ENCODE results near the gene CAMK2G.

CAMK2G gene

DNA sequence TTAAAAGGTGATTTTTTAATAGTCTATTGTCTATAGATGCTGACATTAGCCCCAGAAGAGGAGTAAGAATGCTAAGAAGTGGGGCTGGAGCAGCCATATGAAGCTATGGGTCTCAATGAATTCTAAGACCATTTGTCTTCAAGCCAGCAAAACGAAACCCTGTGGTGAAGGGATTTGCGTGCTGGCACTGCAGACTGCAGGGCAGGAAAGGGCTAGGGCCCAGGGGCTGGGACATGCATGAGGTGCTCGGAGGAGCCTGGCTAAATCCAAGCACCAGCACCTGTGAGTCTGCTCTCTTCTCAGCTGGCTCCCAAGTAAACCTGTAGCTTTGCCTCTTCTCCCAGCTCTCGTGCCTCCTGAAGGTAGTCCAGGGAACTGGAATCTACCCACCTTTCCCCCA lies 61.7 kb downstream of the CAMK2G start:
- CTCF ChIA-PET = interaction anchor here (0.9 to 1.0 kb wide), 2 partner anchors 9 to 38 kb away, joined by 3 to 4 read pairs; no protein-coding TSS in a partner anchor
- DNase-seq = no peak
- WGBS (ENCODE audit: insufficient coverage) = 95% methylated on average over 4 of the region's 4 CpGs
- H3K4me1 ChIP-seq (ENCODE audit: control extremely low read depth in 1 of 4, control insufficient read depth in 4 of 4, insufficient read depth in 4 of 4, low read length in 3 of 4) = peaks cover 0 to 11% (median 8%) of the 10 kb centered on the region in 4 experiments
- POLR2A ChIA-PET = no interaction called here
- no peak overlapping the region for H3K27ac ChIP-seq (ENCODE audit: insufficient read depth in 1 of 2, low read depth in 1 of 2, low read length in 2 of 2, poor library complexity in 1 of 2, severe bottlenecking in 2 of 2)
- H3K27me3 ChIP-seq (replicated peaks in 2 of 5; ENCODE audit: control insufficient read depth in 4 of 5, insufficient read depth in 5 of 5, low read length in 4 of 5) = no peaks in the 10 kb centered on the region
- H3K36me3 ChIP-seq (ENCODE audit: control insufficient read depth in 4 of 4, insufficient read depth in 4 of 4, low read length in 3 of 4) = peaks cover 8 to 59% (median 45%) of the 10 kb centered on the region in 4 experiments
- no peak overlapping the region for H3K4me3 ChIP-seq (ENCODE audit: control insufficient read depth in 1 of 7, extremely low read depth in 1 of 7, insufficient read depth in 4 of 7, low read depth in 2 of 7, low read length in 6 of 7)
- H3K9me3 ChIP-seq (ENCODE audit: control extremely low read depth in 1 of 5, control insufficient read depth in 4 of 5, insufficient read depth in 2 of 5, low read depth in 1 of 5, low read length in 4 of 5) = no peaks in the 10 kb centered on the region

GRCh38 chr10:73810735-73811465 lies 63.5 kb downstream of the CAMK2G start:
- peak; percentile 16 to 63 (median 60) for DNase-seq
- peak overlapping the region; percentile 76 to 86 (median 80) for H3K4me3 ChIP-seq (ENCODE audit: control insufficient read depth in 1 of 7, extremely low read depth in 1 of 7, insufficient read depth in 4 of 7, low read depth in 2 of 7, low read length in 6 of 7)
- POLR2A ChIA-PET = interaction anchor here (1.0 to 2.0 kb wide), 2 partner anchors 25 to 33 kb away, joined by 3 to 6 read pairs; partner anchors contain the start of gene ZSWIM8
- CTCF ChIA-PET = interaction anchor here (0.9 to 2.2 kb wide), 5 partner anchors 9 to 30 kb away, joined by 3 to 10 read pairs (median 3); partner anchors contain the start of genes CHCHD1 and ZSWIM8
- no peaks in the 10 kb centered on the region for H3K27me3 ChIP-seq (replicated peaks in 2 of 5; ENCODE audit: control insufficient read depth in 4 of 5, insufficient read depth in 5 of 5, low read length in 4 of 5)
- peak overlapping the region; percentile 75 to 87 for H3K27ac ChIP-seq (ENCODE audit: insufficient read depth in 1 of 2, low read depth in 1 of 2, low read length in 2 of 2, poor library complexity in 1 of 2, severe bottlenecking in 2 of 2)
- no peaks in the 10 kb centered on the region for H3K9me3 ChIP-seq (ENCODE audit: control extremely low read depth in 1 of 5, control insufficient read depth in 4 of 5, insufficient read depth in 2 of 5, low read depth in 1 of 5, low read length in 4 of 5)
- peaks cover 0 to 8% (median 7%) of the 10 kb centered on the region in 4 experiments for H3K4me1 ChIP-seq (ENCODE audit: control extremely low read depth in 1 of 4, control insufficient read depth in 4 of 4, insufficient read depth in 4 of 4, low read length in 3 of 4)
- peaks cover 14 to 62% (median 52%) of the 10 kb centered on the region in 4 experiments for H3K36me3 ChIP-seq (ENCODE audit: control insufficient read depth in 4 of 4, insufficient read depth in 4 of 4, low read length in 3 of 4)
- under 1% methylated on average over 58 of the region's 63 CpGs for WGBS (ENCODE audit: insufficient coverage)

GRCh38 chr10:73810358-73810734 lies 64.0 kb downstream of the CAMK2G start:
- ChIA-PET POLR2A (interaction anchor here (1.0 to 2.0 kb wide), 2 partner anchors 25 to 32 kb away, joined by 3 to 6 read pairs; partner anchors contain the start of gene ZSWIM8), CTCF (interaction anchor here (0.9 to 2.2 kb wide), 6 partner anchors 9 to 29 kb away, joined by 3 to 10 read pairs (median 4); partner anchors contain the start of genes CHCHD1 and ZSWIM8)
- Histone ChIP-seq H3K27me3 (replicated peaks in 2 of 5; ENCODE audit: control insufficient read depth in 4 of 5, insufficient read depth in 5 of 5, low read length in 4 of 5) (no peaks in the 10 kb centered on the region), H3K36me3 (ENCODE audit: control insufficient read depth in 4 of 4, insufficient read depth in 4 of 4, low read length in 3 of 4) (peaks cover 14 to 62% (median 54%) of the 10 kb centered on the region in 4 experiments), H3K4me3 (ENCODE audit: control insufficient read depth in 1 of 7, extremely low read depth in 1 of 7, insufficient read depth in 4 of 7, low read depth in 2 of 7, low read length in 6 of 7) (peak overlapping the region; percentile 76 to 86 (median 80)), H3K4me1 (ENCODE audit: control extremely low read depth in 1 of 4, control insufficient read depth in 4 of 4, insufficient read depth in 4 of 4, low read length in 3 of 4) (peaks cover 0 to 8% (median 6%) of the 10 kb centered on the region in 4 experiments), H3K9me3 (ENCODE audit: control extremely low read depth in 1 of 5, control insufficient read depth in 4 of 5, insufficient read depth in 2 of 5, low read depth in 1 of 5, low read length in 4 of 5) (no peaks in the 10 kb centered on the region), H3K27ac (ENCODE audit: insufficient read depth in 1 of 2, low read depth in 1 of 2, low read length in 2 of 2, poor library complexity in 1 of 2, severe bottlenecking in 2 of 2) (peak overlapping the region in 1 of 2 experiments; percentile 87)
- no peak for DNase-seq
- 100% methylated on average over 4 of the region's 7 CpGs for WGBS (ENCODE audit: insufficient coverage)

DNA sequence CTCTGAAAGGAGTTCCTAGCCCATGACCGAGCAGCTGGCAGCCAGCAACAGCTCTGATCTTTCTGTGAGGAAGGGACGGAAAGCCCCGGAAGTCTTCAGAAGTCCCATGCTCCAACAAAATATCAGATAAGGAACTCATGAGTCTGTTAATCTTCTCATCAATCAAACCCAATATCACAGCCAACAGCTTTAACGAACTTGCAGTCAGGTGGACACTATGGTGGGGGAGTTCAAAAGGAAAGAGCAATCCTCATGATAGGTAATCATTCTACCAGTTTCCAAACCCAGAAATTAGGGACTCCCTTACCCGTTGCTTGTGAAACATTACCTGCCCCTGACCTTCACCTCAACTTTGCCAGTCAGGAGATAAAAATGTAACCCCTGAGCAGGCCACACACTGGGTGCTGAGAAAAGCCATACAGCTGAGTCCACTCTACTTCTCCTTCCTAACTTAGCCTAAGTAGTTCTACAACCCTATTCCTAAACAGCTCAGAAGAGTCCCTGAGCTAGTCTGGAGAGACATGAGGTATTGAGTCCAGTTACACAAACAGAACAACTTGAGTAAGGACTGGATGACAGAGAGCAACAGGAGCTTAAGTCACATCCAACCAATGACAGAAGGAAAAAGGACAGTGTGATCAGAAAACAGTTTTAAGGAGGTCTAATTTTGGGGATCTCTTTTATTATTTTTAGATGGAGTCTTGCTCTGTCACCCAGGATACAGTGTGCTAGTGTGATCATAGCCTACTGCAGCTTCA lies 65.1 kb downstream of the CAMK2G start:
- Histone ChIP-seq H3K4me1 (ENCODE audit: control extremely low read depth in 1 of 4, control insufficient read depth in 4 of 4, insufficient read depth in 4 of 4, low read length in 3 of 4) (peaks cover 0 to 8% (median 6%) of the 10 kb centered on the region in 4 experiments), H3K4me3 (ENCODE audit: control insufficient read depth in 1 of 7, extremely low read depth in 1 of 7, insufficient read depth in 4 of 7, low read depth in 2 of 7, low read length in 6 of 7) (no peak overlapping the region), H3K36me3 (ENCODE audit: control insufficient read depth in 4 of 4, insufficient read depth in 4 of 4, low read length in 3 of 4) (peaks cover 14 to 59% (median 49%) of the 10 kb centered on the region in 4 experiments), H3K27me3 (replicated peaks in 2 of 5; ENCODE audit: control insufficient read depth in 4 of 5, insufficient read depth in 5 of 5, low read length in 4 of 5) (no peaks in the 10 kb centered on the region), H3K27ac (ENCODE audit: insufficient read depth in 1 of 2, low read depth in 1 of 2, low read length in 2 of 2, poor library complexity in 1 of 2, severe bottlenecking in 2 of 2) (no peak overlapping the region), H3K9me3 (ENCODE audit: control extremely low read depth in 1 of 5, control insufficient read depth in 4 of 5, insufficient read depth in 2 of 5, low read depth in 1 of 5, low read length in 4 of 5) (no peaks in the 10 kb centered on the region)
- POLR2A ChIA-PET = interaction anchor here (0.9 to 2.0 kb wide), 4 partner anchors 10 to 80 kb away, joined by 3 to 7 read pairs (median 5); partner anchors contain the start of gene ZSWIM8
- DNase-seq = no peak
- WGBS (ENCODE audit: insufficient coverage) = 100% methylated on average over 1 of the region's 5 CpGs
- CTCF ChIA-PET = interaction anchor here (1.0 to 2.2 kb wide), 9 partner anchors 10 to 70 kb away, joined by 3 to 10 read pairs (median 3); partner anchors contain the start of gene ZSWIM8

DNA sequence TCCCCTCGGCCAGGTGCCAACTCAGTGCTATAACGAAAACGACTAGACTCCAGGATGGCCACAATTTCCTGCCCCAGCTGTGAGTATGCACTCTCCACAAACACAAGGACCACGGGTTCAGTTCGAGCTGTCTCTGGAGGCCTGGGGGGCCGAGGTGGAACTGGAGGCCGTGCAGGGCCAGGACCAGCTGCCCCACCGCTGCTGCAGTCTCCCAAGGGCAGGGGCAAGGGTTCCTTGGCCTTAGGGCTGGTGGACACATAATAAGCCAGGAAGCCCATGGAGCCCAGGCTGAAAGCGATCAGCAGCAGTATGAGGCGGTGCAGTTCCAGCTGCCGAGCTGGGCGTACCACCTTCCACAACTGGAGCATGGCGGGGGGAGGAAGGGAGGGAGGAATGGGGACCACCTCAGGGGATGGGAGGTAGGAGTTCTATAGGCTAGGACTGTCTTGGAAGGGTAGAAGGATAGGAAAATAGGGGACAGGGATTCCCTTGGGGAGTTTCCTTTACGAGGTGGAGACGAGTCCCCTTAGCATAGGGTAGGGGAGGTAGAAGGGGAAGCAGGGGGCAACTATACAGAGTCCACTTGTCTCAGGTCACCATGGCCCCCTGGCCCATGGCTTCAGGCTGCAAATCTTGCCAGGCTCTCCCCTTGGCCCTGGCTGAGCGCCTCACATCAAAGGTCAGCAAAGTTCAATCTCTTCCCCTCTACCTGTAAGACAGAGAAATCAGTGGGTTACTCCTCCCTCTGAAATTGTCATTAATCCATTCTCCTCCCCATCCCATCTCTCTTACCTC lies 66.1 kb downstream of the CAMK2G start:
- 94% methylated on average over 11 of the region's 16 CpGs for WGBS (ENCODE audit: insufficient coverage)
- no peak for DNase-seq
- POLR2A ChIA-PET = interaction anchor here (0.8 to 1.7 kb wide), 5 partner anchors 9 to 79 kb away, joined by 3 to 7 read pairs (median 4); partner anchors contain the start of genes CAMK2G and ZSWIM8
- Histone ChIP-seq H3K27me3 (replicated peaks in 2 of 5; ENCODE audit: control insufficient read depth in 4 of 5, insufficient read depth in 5 of 5, low read length in 4 of 5) (no peaks in the 10 kb centered on the region), H3K9me3 (ENCODE audit: control extremely low read depth in 1 of 5, control insufficient read depth in 4 of 5, insufficient read depth in 2 of 5, low read depth in 1 of 5, low read length in 4 of 5) (no peaks in the 10 kb centered on the region), H3K36me3 (ENCODE audit: control insufficient read depth in 4 of 4, insufficient read depth in 4 of 4, low read length in 3 of 4) (peaks cover 16 to 57% (median 49%) of the 10 kb centered on the region in 4 experiments), H3K27ac (ENCODE audit: insufficient read depth in 1 of 2, low read depth in 1 of 2, low read length in 2 of 2, poor library complexity in 1 of 2, severe bottlenecking in 2 of 2) (no peak overlapping the region), H3K4me1 (ENCODE audit: control extremely low read depth in 1 of 4, control insufficient read depth in 4 of 4, insufficient read depth in 4 of 4, low read length in 3 of 4) (peaks cover 0 to 8% (median 6%) of the 10 kb centered on the region in 4 experiments), H3K4me3 (ENCODE audit: control insufficient read depth in 1 of 7, extremely low read depth in 1 of 7, insufficient read depth in 4 of 7, low read depth in 2 of 7, low read length in 6 of 7) (no peak overlapping the region)
- CTCF ChIA-PET = interaction anchor here (1.0 to 3.0 kb wide), 8 partner anchors 9 to 71 kb away, joined by 3 to 11 read pairs (median 5); partner anchors contain the start of gene ZSWIM8

DNA sequence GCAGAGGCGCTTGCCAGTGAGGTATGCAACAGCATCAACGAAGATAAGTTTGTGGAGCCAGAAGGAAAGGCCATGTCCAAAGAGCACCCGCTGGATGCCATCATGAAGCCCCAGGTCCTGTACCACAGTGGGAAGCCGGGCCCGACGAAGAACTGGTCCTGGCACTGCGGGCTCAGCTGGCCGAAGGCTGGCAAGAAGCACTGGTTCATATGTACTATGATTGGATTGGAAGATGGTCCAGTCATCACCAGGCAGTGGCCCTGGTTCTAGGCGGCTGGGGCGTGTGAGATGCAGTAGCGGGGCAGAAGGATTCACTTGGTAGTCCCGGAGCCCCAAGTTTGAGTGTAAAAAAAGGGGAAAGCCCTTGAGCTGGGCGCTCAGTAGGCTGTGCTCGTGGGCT lies 66.9 kb downstream of the CAMK2G start:
- over 99% methylated on average over 13 of the region's 14 CpGs for WGBS (ENCODE audit: insufficient coverage)
- H3K36me3 ChIP-seq (ENCODE audit: control insufficient read depth in 4 of 4, insufficient read depth in 4 of 4, low read length in 3 of 4) = peaks cover 23 to 58% (median 50%) of the 10 kb centered on the region in 4 experiments
- peaks cover 0 to 8% (median 6%) of the 10 kb centered on the region in 4 experiments for H3K4me1 ChIP-seq (ENCODE audit: control extremely low read depth in 1 of 4, control insufficient read depth in 4 of 4, insufficient read depth in 4 of 4, low read length in 3 of 4)
- no peaks in the 10 kb centered on the region for H3K9me3 ChIP-seq (ENCODE audit: control extremely low read depth in 1 of 5, control insufficient read depth in 4 of 5, insufficient read depth in 2 of 5, low read depth in 1 of 5, low read length in 4 of 5)
- ChIA-PET POLR2A (interaction anchor here (0.8 to 1.2 kb wide), 3 partner anchors 12 to 67 kb away, joined by 3 to 4 read pairs (median 4); partner anchors contain the start of genes CAMK2G and ZSWIM8), CTCF (interaction anchor here (1.0 to 3.0 kb wide), 2 partner anchors 13 to 21 kb away, joined by 3 to 11 read pairs; no protein-coding TSS in a partner anchor)
- H3K27ac ChIP-seq (ENCODE audit: insufficient read depth in 1 of 2, low read depth in 1 of 2, low read length in 2 of 2, poor library complexity in 1 of 2, severe bottlenecking in 2 of 2) = no peak overlapping the region
- no peak for DNase-seq
- no peaks in the 10 kb centered on the region for H3K27me3 ChIP-seq (replicated peaks in 2 of 5; ENCODE audit: control insufficient read depth in 4 of 5, insufficient read depth in 5 of 5, low read length in 4 of 5)
- H3K4me3 ChIP-seq (ENCODE audit: control insufficient read depth in 1 of 7, extremely low read depth in 1 of 7, insufficient read depth in 4 of 7, low read depth in 2 of 7, low read length in 6 of 7) = no peak overlapping the region

All from common myeloid progenitor, CD34-positive (primary cell).